HepG2 (cell line): Measurements from ENCODE around the gene NDUFS2. TPM values are rescaled to one million over a fixed set of nuclear protein-coding genes. Genes with fewer than 3 reads are reported as not detected.

ENCODE experiments used
- ATF7 ChIP-seq, 2 experiments: fragments of 450-650 bp in 1 of 2; sonication (generic) in 1 of 2; formaldehyde crosslinking in 1 of 2; IDR thresholded peaks; 2 replicates each; pipeline versions ENCODE4 v1.4.0 to v1.6.1; 2016 to 2020; ENCODE audit warnings: antibody characterized with exemption in 1 of 2, mild to moderate bottlenecking in 1 of 2, missing genetic modification reagents in 1 of 2
- BRD4 ChIP-seq: sonication (generic); formaldehyde crosslinking; IDR thresholded peaks from 2 replicates; pipeline ENCODE4 v1.4.0; 2020; ENCODE audit warnings: missing genetic modification reagents
- MTA1 ChIP-seq: sonication (generic); formaldehyde crosslinking; IDR thresholded peaks from 2 replicates; pipeline ENCODE4 v1.4.0; 2020; ENCODE audit warnings: missing genetic modification reagents, mild to moderate bottlenecking, borderline replicate concordance
- REPIN1 ChIP-seq: sonication (generic); formaldehyde crosslinking; IDR thresholded peaks from 2 replicates; pipeline ENCODE4 v1.8.0; 2022; ENCODE audit warnings: missing genetic modification reagents, low read depth, mild to moderate bottlenecking, borderline replicate concordance
- SCMH1 ChIP-seq: sonication (generic); formaldehyde crosslinking; IDR thresholded peaks from 2 replicates; pipeline ENCODE4 v1.9.0; 2021; ENCODE audit warnings: missing genetic modification reagents, mild to moderate bottlenecking, borderline replicate concordance
- SP140L ChIP-seq: sonication (generic); formaldehyde crosslinking; IDR thresholded peaks from 2 replicates; pipeline ENCODE4 v1.4.0; 2020; ENCODE audit warnings: missing genetic modification reagents, borderline replicate concordance
- SSRP1 ChIP-seq: IDR thresholded peaks from 2 replicates; pipeline ENCODE4 v1.6.1; 2016; ENCODE audit warnings: control low read depth
- TOE1 ChIP-seq: sonication (generic); formaldehyde crosslinking; IDR thresholded peaks from 2 replicates; pipeline ENCODE4 v1.4.0; 2020; ENCODE audit warnings: mild to moderate bottlenecking, missing genetic modification reagents
- U2AF1 ChIP-seq: fragments of 200-400 bp; formaldehyde crosslinking; optimal IDR thresholded peaks from 2 replicates; pipeline ENCODE3; 2017; ENCODE audit warnings: mild to moderate bottlenecking, low read depth, low read length
- ZNF30 ChIP-seq: sonication (generic); formaldehyde crosslinking; IDR thresholded peaks from 2 replicates; pipeline ENCODE4 v1.5.0; 2020; ENCODE audit warnings: mild to moderate bottlenecking, missing genetic modification reagents
- ZNF407 ChIP-seq: sonication (generic); formaldehyde crosslinking; IDR thresholded peaks from one replicate; pipeline ENCODE4 v1.5.1; 2020; ENCODE audit warnings: mild to moderate bottlenecking, missing genetic modification reagents; ENCODE audit errors: not compliant biosample characterization
- ZNF674 ChIP-seq: sonication (generic); formaldehyde crosslinking; IDR thresholded peaks from 2 replicates; pipeline ENCODE4 v1.5.0; 2020; ENCODE audit warnings: low read depth, mild to moderate bottlenecking, missing genetic modification reagents
- ZNF710 ChIP-seq: sonication (generic); formaldehyde crosslinking; IDR thresholded peaks from 2 replicates; pipeline ENCODE4 v1.5.0; 2020; ENCODE audit warnings: mild to moderate bottlenecking, missing genetic modification reagents, borderline replicate concordance
- ZNF747 ChIP-seq: sonication (generic); formaldehyde crosslinking; IDR thresholded peaks from 2 replicates; pipeline ENCODE4 v1.8.1; 2023; ENCODE audit warnings: missing genetic modification reagents, mild to moderate bottlenecking, borderline replicate concordance
- ZNF773 ChIP-seq: sonication (generic); formaldehyde crosslinking; IDR thresholded peaks from 2 replicates; pipeline ENCODE4 v1.4.0; 2020; ENCODE audit warnings: missing genetic modification reagents, borderline replicate concordance
- polyA plus RNA-seq, 8 experiments: library from polyadenylated mRNA; depleted of rRNA in 3 of 8; stranded (reverse) in 7 of 8; unstranded in 1 of 8; fragments of >200 nt; fragmentation: Illumina TruSeq in 4 of 8; extraction: Trizol in 4 of 8; gene quantifications; 2 replicates each; pipeline versions ENCODE4 v1.2.1 to v1.2.3, GENCODE V29; 2011 to 2016; ENCODE audit warnings: low read depth in 4 of 8, missing spikeins in 1 of 8, mixed read lengths in 1 of 8; ENCODE audit not compliant: insufficient read depth in 1 of 8
- total RNA-seq, 5 experiments: library from RNA; depleted of rRNA; stranded (reverse); fragments of >200 nt; fragmentation: Illumina TruSeq; extraction: Trizol; gene quantifications; 2 replicates each; pipeline ENCODE4 v1.2.3, GENCODE V29; 2016; ENCODE audit warnings: low read depth in 1 of 5

The NDUFS2 gene
- total and polyA plus RNA-seq, 2 of the 13 experiments (the other 11 are each of a cell fraction or from before 2014, with no cell fraction given), result 89.9 to 118 TPM

GRCh38 chr1:161218301-161219077 lies 16.3 kb downstream of the NDUFS2 start (continued):
- TF ChIP-seq ZNF407 (CRISPR knock-in tag), result no peak
- TF ChIP-seq BRD4 (CRISPR knock-in tag), result peak; percentile 71
- no peak for TF ChIP-seq ATF7 (IDR thresholded peaks at IDR 0.05)
- TF ChIP-seq ATF7 (CRISPR knock-in tag; IDR thresholded peaks at IDR 0.05), result no peak
- peak; percentile 73; the same call in 1 of the 2 replicates for TF ChIP-seq MTA1 (CRISPR knock-in tag)
- 0 out of 2 replicates have a peak, but pooled peaks have one; percentile 37 for TF ChIP-seq SSRP1 (CRISPR knock-in tag)
- no peak for TF ChIP-seq U2AF1
- 0 out of 2 replicates have a peak, but pooled peaks have one; percentile 33 for TF ChIP-seq ZNF747 (CRISPR knock-in tag)
- no peak for TF ChIP-seq ZNF30 (CRISPR knock-in tag)
- no peak for TF ChIP-seq ZNF710 (CRISPR knock-in tag)
- peak; percentile 71; the same call in 1 of the 2 replicates for TF ChIP-seq REPIN1 (CRISPR knock-in tag)
- no peak for TF ChIP-seq TOE1 (CRISPR knock-in tag)
- no peak for TF ChIP-seq ZNF674
- TF ChIP-seq ZNF773, result no peak
- TF ChIP-seq SP140L (CRISPR knock-in tag), result no peak
- TF ChIP-seq SCMH1 (CRISPR knock-in tag), result no peak
